Panc1 (cell line): ENCODE data around the gene HORMAD1. TPM values are rescaled to one million over a fixed set of nuclear protein-coding genes. Genes with fewer than 3 reads are reported as not detected.

ENCODE experiments used
- ATAC-seq: fragments of 200-7000 bp; cut with Tn5 transposase; 2 replicates; pipeline ENCODE4 v1.9.1; 2020; ENCODE audit warnings: mild to moderate bottlenecking, moderate library complexity
- BruUV-seq: library from RNA; stranded (reverse); fragments of 400-500 nt; replicated peaks from 2 replicates; lab custom pipeline; 2021; lab: Mats Ljungman, UMichigan
- CTCF ChIA-PET: fragments of 300-600 bp; sonication (Branson Sonifier 250); formaldehyde crosslinking; loops from one replicate; lab custom pipeline; 2022; ENCODE audit warnings: antibody characterized with exemption; lab: Charles Lee
- POLR2A ChIA-PET: fragments of 300-600 bp; sonication (Branson Sonifier 250); formaldehyde crosslinking; loops from one replicate; lab custom pipeline; 2022; ENCODE audit warnings: antibody characterized with exemption; lab: Charles Lee
- DNase-seq: peaks from one replicate; pipeline ENCODE4 v3.0.0-alpha.2; 2010; ENCODE audit warnings: low read depth, low spot score
- H3K27ac ChIP-seq: 2 replicates; pipeline ENCODE4 v1.5.1; 2011; ENCODE audit warnings: mild to moderate bottlenecking, low read length, inconsistent platforms
- H3K27me3 ChIP-seq: fragments of 200-500 bp; sonication (Bioruptor generic); 2 replicates; pipeline ENCODE4 v1.6.0; 2014; ENCODE audit warnings: low read length, inconsistent platforms; ENCODE audit not compliant: control insufficient read depth, insufficient read depth
- H3K36me3 ChIP-seq: fragments of 200-500 bp; sonication (Bioruptor generic); 2 replicates; pipeline ENCODE4 v1.5.1; 2014; ENCODE audit warnings: inconsistent platforms, mild to moderate bottlenecking, low read length, moderate library complexity; ENCODE audit not compliant: control insufficient read depth, insufficient read depth
- H3K4me1 ChIP-seq: 2 replicates; pipeline ENCODE4 v1.5.1; 2011; ENCODE audit warnings: inconsistent platforms, mild to moderate bottlenecking, low read length, moderate library complexity; ENCODE audit not compliant: control insufficient read depth, insufficient read depth
- H3K4me3 ChIP-seq, 2 experiments: 2 replicates each; pipeline ENCODE4 v1.5.1; 2011 to 2012; ENCODE audit warnings: low read depth in 2 of 2, low read length in 2 of 2, mild to moderate bottlenecking in 2 of 2, inconsistent platforms in 1 of 2, moderate library complexity in 1 of 2
- H3K9me3 ChIP-seq: fragments of 200-500 bp; sonication (Bioruptor generic); 2 replicates; pipeline ENCODE4 v1.5.1; 2014; ENCODE audit warnings: low read depth, mild to moderate bottlenecking, inconsistent platforms, low read length, moderate library complexity; ENCODE audit not compliant: control insufficient read depth, insufficient read depth
- POLR2AphosphoS5 ChIP-seq: IDR thresholded peaks from 2 replicates; pipeline ENCODE4 v1.6.1; 2012; ENCODE audit warnings: mild to moderate bottlenecking, low read depth, low read length, moderate library complexity
- SIN3A ChIP-seq: IDR thresholded peaks from 2 replicates; pipeline ENCODE4 v1.6.1; 2012; ENCODE audit warnings: low read depth, mild to moderate bottlenecking, low read length, moderate library complexity, borderline replicate concordance; ENCODE audit not compliant: insufficient read depth
- TCF7L2 ChIP-seq: IDR thresholded peaks from 2 replicates; pipeline ENCODE4 v1.6.1; 2011; ENCODE audit warnings: mild to moderate bottlenecking, low read depth, low read length, inconsistent platforms
- in situ Hi-C: cut with HindIII; loops from 2 replicates; pipeline ENCODE4 v1.10.0; 2016; ENCODE audit warnings: low sequenced_read_pairs, low pct_unique_long_range_greater_than_20kb
- intact Hi-C: fragments of 100-400 bp; cut with micrococcal nuclease; formaldehyde crosslinking; loops from one replicate; pipeline ENCODE4 v1.10.0; 2022; ENCODE audit not compliant: unreplicated experiment
- total RNA-seq: library from RNA; stranded (reverse); gene quantifications from one replicate; pipeline ENCODE4 v1.2.1, GENCODE V29; 2021; ENCODE audit not compliant: unreplicated experiment
- TF ChIP-seq, protein P1 (sequence below), 2 experiments: IDR thresholded peaks; 2 replicates each; pipeline ENCODE4 v1.6.1; 2011 to 2012; ENCODE audit warnings: low read depth in 2 of 2, control low read depth in 1 of 2, low read length in 1 of 2, mild to moderate bottlenecking in 1 of 2, moderate library complexity in 1 of 2; ENCODE audit not compliant: insufficient read depth in 1 of 2
- TF ChIP-seq, protein P2 (sequence below): fragments of 450-650 bp; IDR thresholded peaks from 2 replicates; pipeline ENCODE4 v1.5.1; 2017; ENCODE audit warnings: mild to moderate bottlenecking

HORMAD1 gene
- total RNA-seq, 1 experiment from 2014 or later, result not detected

- TF ChIP-seq SIN3A, result no peak
- no peak for TF ChIP-seq TCF7L2
- TF ChIP-seq, protein P1, sequence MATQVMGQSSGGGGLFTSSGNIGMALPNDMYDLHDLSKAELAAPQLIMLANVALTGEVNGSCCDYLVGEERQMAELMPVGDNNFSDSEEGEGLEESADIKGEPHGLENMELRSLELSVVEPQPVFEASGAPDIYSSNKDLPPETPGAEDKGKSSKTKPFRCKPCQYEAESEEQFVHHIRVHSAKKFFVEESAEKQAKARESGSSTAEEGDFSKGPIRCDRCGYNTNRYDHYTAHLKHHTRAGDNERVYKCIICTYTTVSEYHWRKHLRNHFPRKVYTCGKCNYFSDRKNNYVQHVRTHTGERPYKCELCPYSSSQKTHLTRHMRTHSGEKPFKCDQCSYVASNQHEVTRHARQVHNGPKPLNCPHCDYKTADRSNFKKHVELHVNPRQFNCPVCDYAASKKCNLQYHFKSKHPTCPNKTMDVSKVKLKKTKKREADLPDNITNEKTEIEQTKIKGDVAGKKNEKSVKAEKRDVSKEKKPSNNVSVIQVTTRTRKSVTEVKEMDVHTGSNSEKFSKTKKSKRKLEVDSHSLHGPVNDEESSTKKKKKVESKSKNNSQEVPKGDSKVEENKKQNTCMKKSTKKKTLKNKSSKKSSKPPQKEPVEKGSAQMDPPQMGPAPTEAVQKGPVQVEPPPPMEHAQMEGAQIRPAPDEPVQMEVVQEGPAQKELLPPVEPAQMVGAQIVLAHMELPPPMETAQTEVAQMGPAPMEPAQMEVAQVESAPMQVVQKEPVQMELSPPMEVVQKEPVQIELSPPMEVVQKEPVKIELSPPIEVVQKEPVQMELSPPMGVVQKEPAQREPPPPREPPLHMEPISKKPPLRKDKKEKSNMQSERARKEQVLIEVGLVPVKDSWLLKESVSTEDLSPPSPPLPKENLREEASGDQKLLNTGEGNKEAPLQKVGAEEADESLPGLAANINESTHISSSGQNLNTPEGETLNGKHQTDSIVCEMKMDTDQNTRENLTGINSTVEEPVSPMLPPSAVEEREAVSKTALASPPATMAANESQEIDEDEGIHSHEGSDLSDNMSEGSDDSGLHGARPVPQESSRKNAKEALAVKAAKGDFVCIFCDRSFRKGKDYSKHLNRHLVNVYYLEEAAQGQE (IDR thresholded peaks at IDR 0.05; ENCODE audit: insufficient read depth in 1 of 2, low read depth in 2 of 2, low read length in 1 of 2), result no peak
- no peak for TF ChIP-seq POLR2AphosphoS5
- TF ChIP-seq, protein P2, sequence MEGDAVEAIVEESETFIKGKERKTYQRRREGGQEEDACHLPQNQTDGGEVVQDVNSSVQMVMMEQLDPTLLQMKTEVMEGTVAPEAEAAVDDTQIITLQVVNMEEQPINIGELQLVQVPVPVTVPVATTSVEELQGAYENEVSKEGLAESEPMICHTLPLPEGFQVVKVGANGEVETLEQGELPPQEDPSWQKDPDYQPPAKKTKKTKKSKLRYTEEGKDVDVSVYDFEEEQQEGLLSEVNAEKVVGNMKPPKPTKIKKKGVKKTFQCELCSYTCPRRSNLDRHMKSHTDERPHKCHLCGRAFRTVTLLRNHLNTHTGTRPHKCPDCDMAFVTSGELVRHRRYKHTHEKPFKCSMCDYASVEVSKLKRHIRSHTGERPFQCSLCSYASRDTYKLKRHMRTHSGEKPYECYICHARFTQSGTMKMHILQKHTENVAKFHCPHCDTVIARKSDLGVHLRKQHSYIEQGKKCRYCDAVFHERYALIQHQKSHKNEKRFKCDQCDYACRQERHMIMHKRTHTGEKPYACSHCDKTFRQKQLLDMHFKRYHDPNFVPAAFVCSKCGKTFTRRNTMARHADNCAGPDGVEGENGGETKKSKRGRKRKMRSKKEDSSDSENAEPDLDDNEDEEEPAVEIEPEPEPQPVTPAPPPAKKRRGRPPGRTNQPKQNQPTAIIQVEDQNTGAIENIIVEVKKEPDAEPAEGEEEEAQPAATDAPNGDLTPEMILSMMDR, result no peak
- Histone ChIP-seq H3K27me3 (no peaks in the 10 kb centered on the region), H3K4me1 (no peaks in the 10 kb centered on the region), H3K36me3 (no peaks in the 10 kb centered on the region), H3K4me3 (no peak overlapping the region), H3K9me3 (no peaks in the 10 kb centered on the region), H3K27ac (no peak overlapping the region)
- DNase-seq (no peak), ATAC-seq (no peak)
- ChIA-PET POLR2A (no interaction called here), CTCF (no interaction called here)
- intact Hi-C loops (no loop called here), in situ Hi-C loops (no loop called here)
- no TSS peak for BruUV-seq
These were observed 45.8 kb downstream of the HORMAD1 start for GRCh38 chr1:150674881-150675280.

- ATAC-seq, result no peak
These were observed 57.4 kb downstream of the HORMAD1 start for GRCh38 chr1:150663321-150663720.

More at GRCh38 chr1:150663321-150663720, 57.4 kb downstream of the HORMAD1 start:
- Histone ChIP-seq H3K9me3 (no peaks in the 10 kb centered on the region), H3K4me1 (no peaks in the 10 kb centered on the region), H3K4me3 (no peak overlapping the region), H3K36me3 (no peaks in the 10 kb centered on the region; the same call in 1 of the 2 replicates), H3K27ac (no peak overlapping the region), H3K27me3 (no peaks in the 10 kb centered on the region)
- ChIA-PET POLR2A (no interaction called here), CTCF (no interaction called here)
- BruUV-seq, result no TSS peak
- in situ Hi-C loops, result no loop called here
- TF ChIP-seq TCF7L2 (no peak), POLR2AphosphoS5 (no peak), SIN3A (no peak)
- TF ChIP-seq, protein P1 (IDR thresholded peaks at IDR 0.05; ENCODE audit: insufficient read depth in 1 of 2, low read depth in 2 of 2, low read length in 1 of 2), result no peak
- TF ChIP-seq, protein P2, result no peak
- intact Hi-C loops, result no loop called here
- DNase-seq, result no peak
